GM21528 (cell line): ENCODE measurements around the gene PATL2.
"Not testable (repeated sequence)": the region's sequence is repeated elsewhere in the genome, so short reads cannot be mapped to it uniquely, and the experiment has no call there.

Source experiments
- ATAC-seq: cut with Tn5 transposase; IDR thresholded peaks from one replicate; pipeline ENCODE4 v1.9.1; 2021; ENCODE audit warnings: mild to moderate bottlenecking, moderate library complexity; ENCODE audit not compliant: unreplicated experiment, low FRiP score

PATL2 gene

GRCh38 chr15:44695294-44695693, 15.8 kb downstream of the PATL2 start:
- no peak for ATAC-seq

GRCh38 chr15:44694416-44694815, 16.7 kb downstream of the PATL2 start:
- ATAC-seq = no peak

DNA sequence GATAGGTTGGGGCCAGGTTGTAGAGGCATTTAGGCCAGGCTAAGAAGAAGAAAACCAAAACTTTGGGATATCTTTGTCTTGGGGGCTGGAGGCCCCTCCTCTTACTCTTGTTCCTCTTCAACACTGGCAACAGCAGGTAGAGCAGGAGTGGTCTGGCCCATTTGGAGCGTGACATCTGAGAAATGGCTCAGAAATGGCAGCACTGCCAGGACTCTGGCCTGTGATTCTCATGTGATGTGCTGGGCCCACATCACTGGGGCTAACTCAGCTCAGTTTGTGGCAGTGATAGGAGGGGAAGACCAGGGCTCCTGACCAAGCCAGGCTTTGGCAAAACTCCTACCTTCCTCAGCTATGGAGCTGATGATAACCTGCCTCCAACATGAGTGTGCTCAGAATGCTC, 18.5 kb downstream of the PATL2 start:
- ATAC-seq = no peak

GRCh38 chr15:44690245-44690644, 20.9 kb downstream of the PATL2 start:
- not testable (repeated sequence) for ATAC-seq

- ATAC-seq = not testable (repeated sequence)
Measured at GRCh38 chr15:44689318-44689717, 21.8 kb downstream of the PATL2 start.

- ATAC-seq = not testable (repeated sequence)
Measured at GRCh38 chr15:44682809-44683682, 28.1 kb downstream of the PATL2 start.

DNA sequence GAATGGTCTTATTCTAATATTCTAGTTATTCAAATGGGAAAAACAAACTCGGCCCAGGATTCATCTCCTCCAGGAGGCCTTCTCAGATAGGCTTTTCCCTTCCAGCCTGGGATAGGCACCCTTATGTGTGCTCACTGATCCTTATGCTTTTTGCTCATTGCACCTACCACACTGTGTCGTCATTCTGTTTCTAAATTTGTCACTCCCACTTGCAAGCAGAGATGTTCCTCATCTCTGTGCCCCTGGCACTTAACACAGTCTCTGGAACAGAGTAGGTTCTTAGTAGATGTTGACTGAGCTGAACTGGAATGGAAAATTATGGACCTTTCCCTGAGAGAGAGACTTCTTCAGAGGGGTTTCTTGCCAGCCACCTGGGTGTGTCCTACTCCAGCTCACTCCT, 28.9 kb downstream of the PATL2 start:
- ATAC-seq = no peak

- no peak for ATAC-seq
Measured at GRCh38 chr15:44676676-44677075, 34.4 kb downstream of the PATL2 start.

- ATAC-seq = no peak
Measured at GRCh38 chr15:44675911-44676310, 35.2 kb downstream of the PATL2 start.

DNA sequence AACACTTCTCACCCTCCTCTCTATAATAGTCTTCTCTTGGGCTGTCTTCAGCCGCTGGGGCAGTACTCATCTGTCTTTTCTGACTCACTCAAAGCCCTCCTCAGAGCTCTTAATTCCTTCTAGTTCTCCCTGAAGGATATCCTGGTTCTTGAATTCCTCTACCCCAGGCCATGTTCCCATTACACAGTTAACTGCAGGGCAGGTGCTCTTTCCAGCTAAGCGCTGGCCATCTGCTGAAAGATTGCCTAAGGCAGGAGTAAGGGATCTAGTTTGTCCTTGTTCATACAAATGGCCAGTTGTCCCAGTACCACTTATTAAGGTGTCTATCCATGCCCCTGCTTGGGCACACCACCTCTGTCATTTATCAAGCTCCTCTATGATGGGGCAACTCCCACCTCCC, 37.5 kb downstream of the PATL2 start:
- no peak for ATAC-seq

DNA sequence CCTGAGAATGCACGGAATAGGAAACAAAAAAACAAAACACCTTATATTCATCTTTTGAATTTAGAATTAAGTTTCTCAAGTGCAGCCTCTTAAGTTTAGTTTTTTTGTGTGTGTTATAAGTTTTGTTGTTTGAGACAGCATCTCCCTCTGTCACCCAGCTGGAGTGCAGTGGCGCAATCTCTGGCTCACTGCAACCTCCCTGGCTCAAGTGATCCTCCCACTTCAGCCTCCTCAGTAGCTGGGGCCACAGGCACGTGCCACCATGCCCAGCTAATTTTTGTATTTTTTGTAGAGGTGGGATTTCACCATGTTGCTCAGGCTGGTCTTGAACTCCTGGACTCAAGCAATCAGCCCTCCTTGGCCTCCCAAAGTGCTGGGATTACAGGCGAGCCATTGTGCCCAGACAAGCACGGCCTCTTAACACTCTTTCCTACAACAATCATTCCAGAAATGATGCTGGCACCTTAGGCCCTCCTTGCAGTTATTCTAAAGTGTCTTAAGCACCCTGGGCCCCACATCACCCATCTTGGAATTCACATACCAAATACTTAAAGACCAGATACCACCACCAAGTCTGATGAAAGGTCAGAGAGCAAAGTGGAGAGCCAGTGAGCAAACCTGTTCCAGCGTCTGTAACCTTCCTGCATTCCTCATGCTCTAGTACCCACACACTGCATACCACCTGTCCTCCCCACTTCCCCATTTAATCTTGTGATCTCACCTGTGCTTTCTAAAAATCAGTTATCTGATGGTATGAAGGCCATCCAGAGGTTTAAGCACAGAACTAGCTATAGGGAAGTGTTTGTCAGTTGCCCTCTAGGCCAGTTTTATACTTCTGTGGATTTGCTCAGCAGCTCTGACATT, 40.8 kb downstream of the PATL2 start:
- no peak for ATAC-seq

DNA sequence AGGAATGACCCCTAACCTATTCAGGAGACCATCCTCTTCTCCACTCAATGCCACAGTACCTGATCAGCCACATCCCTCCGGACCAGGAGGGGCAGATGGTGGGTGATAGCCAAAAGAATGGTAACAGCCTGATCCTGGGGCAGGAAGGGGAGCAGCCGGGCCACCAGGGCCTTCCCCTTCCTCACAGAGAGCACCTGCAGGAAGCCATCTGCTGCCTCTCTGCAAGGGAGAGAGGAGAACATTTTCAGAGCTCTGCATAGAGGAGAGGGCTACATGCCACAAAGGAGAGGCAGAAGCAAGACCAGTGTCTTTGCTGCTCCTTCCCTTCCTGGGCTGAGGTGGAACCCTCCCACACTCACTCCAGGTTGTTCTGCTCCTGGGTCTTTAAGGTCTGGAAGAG, 42.2 kb downstream of the PATL2 start:
- no peak for ATAC-seq

- ATAC-seq = no peak
Measured at GRCh38 chr15:44667039-44667360, 44.1 kb downstream of the PATL2 start.

- ATAC-seq = no peak
Measured at GRCh38 chr15:44666210-44667038, 44.7 kb downstream of the PATL2 start.

GRCh38 chr15:44663410-44664308, 47.5 kb downstream of the PATL2 start, which contains the start of gene SPG11:
TSS of gene SPG11 (minus strand) at chr15:44663662. CDS start at chr15:44663647, 15 bp downstream.
- peak; percentile 80 for ATAC-seq

GRCh38 chr15:44662478-44663409, 48.4 kb downstream of the PATL2 start:
- ATAC-seq = peak; percentile 51

- no peak for ATAC-seq
Measured at GRCh38 chr15:44661576-44661975, 49.5 kb downstream of the PATL2 start.

DNA sequence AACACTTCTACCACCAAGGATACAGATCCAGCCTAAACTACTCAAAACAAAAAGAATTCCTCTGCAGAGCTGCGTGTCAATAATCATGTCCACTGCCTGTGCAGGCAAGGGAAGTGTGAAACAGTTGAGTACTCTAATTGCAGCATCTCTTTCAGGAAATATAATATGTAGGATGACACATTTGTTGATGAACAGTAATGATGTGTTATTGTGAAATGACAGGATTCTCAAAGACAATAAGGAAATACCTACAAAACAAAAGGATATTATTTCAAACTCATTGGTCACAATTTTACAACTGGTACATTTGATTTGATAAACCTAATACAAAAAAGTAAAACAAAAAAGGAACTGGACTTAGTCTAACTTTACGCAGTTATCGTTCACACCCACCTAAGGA, 52.1 kb downstream of the PATL2 start:
- no peak for ATAC-seq

DNA sequence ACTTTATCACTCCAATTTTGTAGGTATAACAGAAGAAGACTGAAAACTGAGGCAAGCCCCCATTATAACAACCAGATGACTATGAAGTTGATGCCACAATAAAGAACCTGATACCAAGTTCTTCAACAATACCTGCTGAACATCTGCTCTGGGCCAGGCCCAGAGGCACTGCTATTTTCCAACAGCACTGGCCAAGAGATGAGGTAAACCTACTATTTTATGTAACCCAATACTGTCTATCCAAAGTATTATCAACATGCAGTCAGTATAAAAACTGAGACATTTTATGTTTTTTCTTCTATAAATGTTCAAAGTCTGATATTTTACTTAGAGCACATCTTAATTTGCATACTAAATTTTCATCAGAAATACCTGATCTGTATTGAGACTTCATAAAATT, 53.7 kb downstream of the PATL2 start:
- no peak for ATAC-seq
